NCI-H2107 treated with DMSO at 0.1 percent for 48 hours (cell line): Measurements from ENCODE around the gene BORCS8.
A peak's percentile ranks its signal among the peaks of the same experiment; 100 is the strongest.
"Not testable (repeated sequence)": the region's sequence is repeated elsewhere in the genome, so short reads cannot be mapped to it uniquely, and the experiment has no call there.

ENCODE experiments used
- DNase-seq: peaks from one replicate; lab custom pipeline; 2025; ENCODE audit not compliant: unreplicated experiment; lab: John Stamatoyannopoulos, UW

Gene BORCS8

DNA sequence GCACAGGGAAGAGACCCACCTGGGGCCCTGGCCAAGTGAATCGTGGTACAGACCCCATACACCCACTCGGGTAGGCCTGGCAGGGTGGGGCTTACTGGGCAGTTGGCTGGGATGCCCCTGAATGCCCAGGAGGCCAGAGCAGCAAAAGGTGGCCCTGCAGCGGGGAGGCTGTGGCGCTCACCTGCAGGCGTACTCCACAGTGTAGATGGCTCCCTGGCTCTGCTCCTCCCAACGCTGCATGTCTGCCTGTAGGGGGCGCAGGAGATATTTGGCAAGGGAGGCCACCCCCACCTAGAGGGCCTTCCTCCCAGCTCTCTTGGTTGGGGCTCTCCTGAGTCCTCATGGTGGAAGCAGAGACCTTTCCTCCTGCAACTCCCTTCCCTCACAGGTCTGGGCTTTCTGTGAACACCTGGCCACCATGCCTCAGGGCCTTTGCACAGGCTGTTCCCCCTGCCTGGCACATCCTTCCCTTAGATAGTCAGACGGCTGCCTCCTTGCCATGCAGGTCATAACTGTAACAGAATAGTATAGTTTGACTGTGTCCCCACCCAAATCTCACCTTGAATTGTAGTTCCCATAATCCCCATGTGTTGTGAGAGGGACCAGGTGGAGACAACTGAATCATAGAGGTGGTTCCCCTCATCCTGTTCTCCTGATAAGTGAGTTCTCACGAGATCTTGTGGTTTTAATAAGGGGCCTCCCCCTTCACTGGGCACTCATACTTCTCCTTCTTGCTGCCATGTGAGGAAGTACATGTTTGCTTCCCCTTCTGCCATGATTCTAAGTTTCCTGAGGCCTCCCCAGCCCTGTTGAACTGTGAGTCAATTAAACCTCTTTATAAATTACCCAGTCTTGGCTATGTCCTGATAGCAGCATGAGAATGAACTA is 5.9 kb downstream of the BORCS8 start:
- no peak for DNase-seq

DNA sequence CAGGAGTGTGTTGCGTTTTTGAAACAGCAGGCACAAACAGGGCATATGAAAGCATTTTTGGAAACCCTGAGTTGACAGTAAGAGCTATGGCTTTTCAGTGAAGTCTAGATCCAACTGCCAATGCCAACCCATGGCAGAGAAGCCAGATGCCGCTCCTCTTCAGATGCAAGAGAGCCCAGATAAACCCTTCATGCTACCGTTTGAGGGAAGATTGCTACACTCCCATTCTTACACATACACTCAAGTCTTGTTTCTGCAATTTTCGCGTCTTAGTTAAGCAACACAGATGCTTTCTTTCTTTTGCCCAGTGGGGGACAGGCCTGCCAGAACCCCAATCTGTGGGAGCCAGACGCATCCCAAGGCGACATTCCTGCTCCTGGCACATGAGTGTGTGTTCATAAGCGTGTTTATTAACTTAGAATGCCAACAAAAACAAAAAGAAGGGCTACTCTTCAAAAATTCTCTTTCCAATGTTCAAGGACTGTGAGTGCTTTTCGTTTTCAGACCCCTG is 10.4 kb downstream of the BORCS8 start:
- no peak for DNase-seq

DNA sequence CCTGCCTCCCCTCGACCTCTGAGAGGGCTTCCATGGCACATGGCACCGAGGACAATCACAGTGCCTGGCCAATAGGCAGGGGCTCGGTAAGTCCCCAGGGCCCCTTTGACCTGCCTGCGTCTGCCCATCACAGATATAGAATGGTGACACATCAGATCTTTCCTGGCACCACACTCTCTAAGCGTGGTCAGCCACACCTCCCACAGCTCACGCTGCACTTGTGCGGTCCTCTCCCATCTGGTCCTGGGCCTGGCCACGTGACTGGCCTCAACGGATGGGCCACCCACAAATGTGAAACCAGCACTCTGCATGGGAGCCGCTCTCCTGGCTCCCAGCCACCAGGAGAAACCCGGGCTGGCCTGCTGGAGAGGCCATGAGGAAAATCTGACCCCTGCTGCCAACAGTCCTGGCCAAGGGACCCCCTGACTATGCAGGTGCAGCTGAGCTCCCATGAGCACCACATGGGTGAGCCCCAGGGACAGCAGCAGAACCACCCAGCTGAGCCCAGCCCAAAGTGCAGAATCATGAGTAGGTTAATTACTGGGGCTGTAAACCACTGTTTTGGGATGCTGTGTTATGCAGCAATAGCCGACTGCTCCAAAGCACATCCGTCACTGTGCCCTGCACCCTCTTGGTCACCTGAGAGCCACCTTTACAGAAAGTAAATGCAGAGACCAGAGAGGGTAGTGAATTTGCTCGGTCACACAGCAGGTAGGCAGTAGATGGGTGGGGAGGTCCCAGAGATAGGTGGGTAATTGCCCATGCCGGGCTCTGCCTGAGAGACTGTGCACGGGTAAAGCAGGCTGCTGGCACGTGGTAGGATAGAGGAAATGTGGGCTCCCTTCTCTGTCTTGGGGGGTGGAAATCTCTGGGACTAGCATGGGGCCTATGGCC is 12.2 kb downstream of the BORCS8 start:
- DNase-seq, result no peak

DNA sequence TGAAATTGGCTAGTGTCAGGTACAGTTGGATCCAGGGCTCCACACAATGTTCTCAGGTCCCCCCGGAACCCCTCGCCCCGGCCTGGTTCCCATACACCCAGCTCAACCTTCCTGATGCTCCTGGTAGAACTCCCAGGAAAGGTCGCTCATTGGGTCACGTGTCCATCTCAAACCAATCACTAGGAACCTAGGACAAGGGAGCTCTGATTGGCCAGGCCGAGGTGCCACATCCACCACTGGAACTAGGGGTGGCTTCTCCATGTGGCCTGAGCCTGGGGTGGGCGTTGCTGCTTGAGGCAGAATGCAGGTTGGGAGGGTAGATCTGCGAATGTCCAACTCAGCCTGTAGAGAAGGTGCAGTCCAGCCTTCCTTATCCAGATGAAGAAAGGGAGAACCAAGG is 15.0 kb downstream of the BORCS8 start:
- no peak for DNase-seq

DNA sequence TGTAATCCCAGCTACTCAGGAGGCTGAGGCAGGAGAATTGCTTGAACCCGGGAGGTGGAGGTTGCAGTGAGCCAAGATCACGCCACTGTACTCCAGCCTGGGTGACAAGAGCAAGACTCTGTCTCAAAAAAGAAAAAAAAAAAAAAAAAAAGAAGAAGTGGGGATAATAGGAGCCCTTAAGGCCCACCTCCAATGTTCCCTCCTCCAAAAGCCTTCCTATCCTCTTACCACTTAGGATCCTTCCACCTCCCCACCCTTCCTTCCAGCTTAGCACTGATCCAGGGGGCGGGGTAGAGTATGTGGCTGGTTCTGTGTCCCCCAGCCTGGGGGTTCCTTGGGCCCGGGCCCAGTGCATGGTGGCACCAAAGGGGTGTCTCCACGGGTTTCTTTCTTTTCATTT is 18.7 kb downstream of the BORCS8 start:
- not testable (repeated sequence) for DNase-seq

DNA sequence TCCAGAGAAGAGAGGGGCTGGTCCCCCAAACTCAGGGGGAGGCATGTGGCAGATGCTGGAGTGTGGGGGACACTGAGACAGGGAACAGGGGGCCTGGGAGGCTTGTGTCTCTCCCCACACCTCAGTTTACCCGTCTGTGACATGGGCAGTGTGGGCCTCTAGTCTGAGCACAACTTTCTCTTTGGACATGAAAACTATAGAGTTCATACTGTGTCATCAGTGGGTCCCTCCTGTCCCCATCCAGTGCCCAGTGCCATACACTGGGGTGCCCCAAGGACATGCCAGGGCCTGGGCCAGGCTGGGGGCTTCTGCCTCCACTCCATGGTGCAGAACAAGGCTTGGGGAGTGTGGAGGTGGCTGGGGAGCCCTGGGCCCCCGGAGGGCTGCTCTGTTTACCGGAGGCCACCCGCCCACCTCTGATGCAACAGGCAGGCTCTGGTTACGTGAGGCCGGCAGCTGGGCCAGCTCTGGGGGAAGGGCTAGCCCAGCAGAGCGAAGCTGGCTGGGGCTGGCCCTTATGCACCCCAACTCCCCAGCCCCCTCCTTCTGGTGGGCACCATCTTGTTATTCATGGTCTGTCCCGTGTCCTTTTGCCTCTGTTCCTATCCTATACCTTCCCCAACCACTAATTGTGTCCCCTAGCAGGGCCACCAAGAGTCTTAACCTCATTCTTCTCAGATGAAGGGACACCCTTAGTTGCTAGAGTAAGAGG is 20.0 kb downstream of the BORCS8 start:
- DNase-seq, result peak; percentile 18

DNA sequence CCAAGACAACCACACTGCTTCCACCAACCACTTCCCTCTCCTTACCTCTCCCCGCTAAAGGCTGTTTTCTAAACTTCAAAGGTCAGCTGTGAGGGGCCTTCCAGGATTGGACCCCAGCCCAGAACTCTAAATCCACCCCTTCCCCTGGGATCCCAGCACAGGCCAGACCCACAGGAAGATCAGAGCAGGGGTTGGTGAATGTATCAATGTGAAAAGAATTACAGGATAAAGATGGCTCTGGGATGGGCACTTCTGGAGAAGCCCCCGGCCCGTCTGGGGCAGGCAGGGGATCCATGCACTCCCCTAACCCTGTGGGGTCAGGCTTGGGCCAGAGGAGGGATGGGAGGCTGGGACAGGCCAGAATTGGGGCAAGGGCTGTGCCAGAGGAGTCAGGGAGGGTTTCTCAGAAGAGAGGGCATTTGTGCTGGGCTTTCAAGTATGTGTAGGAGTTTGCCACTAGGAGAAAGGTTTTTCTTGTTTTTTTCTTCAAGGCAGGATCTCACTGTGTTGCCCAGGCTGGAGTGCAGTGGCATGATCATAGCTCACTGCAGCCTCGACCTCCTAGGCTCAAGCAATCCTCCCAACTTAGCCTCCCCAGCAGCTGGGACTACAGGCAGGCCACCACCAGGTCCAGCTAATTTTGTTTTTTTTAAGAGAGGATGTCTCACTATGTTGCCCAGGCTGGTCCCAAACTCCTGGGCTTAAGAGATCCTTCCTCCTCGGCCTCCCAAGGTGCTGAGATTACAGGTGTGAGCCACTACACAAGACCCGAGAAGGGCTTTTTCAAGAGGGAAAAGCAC is 20.9 kb downstream of the BORCS8 start:
- DNase-seq, result no peak

DNA sequence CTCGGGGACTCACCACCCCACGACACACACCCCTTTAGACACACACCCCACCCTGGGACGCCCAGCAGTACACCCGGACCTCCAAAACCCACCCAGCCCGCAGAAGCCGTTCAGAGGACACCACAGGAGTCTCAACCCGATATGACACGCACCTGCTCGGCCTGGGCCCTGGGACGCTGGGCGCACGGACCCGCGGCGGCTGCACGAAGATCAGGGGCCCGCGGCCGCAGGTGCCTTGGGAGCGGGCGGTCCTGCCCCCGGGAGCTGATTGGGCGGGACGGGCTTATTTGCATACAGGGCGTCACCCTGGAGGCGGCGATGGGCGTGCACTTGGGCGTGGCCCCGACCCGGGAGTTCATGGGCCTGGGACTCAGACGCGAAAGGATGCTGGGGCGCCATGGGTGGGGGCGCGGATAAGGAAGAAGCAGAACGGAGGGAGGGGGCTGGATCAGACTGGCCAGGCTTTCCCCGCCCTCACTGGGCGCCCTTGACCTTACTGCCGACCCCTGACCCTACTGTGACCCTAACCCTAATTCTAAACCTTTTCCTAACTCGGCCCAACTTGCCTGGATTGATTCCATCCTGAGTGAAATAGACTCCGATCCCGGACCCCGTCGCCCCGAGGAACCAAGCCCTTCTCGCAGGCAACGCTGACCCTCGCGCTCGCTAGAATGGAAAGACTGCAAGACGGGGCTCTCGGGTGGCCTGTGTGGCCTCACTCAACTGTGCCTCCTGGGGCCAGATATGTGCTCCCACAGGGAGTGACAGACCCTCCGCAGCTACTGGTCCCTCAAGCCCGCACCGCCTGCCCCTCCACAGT is 21.7 kb downstream of the BORCS8 start, which contains the start of gene MEF2B:
MEF2B (minus strand) TSS at position 211 of the 820 bp plus-strand sequence. CDS start 19,528 bp downstream, outside the sequence.
- DNase-seq, result peak; percentile 39

DNA sequence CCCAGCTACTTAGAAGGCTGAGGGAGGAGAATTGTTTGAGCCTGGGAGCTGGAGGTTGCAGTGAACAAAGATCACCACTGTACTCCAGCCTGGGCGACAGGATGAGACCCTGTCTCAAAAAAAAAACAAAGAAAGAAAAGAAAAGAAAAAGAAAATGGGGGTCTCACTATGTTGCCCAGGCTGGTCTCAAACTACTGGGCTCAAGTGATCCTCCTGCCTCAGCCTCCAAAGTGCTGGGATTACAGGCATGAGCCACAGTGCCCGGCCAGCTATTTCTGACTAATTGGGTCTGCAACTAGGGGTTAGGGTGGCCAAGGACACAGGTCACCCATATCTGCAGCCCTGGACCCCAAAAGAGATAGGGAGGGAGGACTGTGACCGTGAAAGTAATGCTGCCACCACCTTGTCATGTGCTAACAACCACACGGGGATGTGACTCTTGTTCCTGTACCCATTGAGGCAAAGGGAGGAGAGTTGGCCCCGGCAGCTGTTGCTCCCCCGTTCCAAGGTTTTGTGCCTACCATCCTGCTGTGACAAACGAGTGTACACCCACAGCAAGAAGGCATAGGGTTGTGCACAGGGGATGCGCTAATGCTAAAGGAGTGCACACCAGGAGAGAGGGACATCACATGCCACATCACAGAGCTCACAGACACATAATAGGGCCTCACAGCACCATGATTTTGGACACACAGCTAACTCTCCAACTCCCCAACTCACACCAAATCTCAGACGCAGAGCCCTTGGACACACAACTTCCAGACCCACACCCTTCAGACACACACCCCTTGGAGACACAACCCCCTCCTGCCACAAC is 22.5 kb downstream of the BORCS8 start:
- no peak for DNase-seq

DNA sequence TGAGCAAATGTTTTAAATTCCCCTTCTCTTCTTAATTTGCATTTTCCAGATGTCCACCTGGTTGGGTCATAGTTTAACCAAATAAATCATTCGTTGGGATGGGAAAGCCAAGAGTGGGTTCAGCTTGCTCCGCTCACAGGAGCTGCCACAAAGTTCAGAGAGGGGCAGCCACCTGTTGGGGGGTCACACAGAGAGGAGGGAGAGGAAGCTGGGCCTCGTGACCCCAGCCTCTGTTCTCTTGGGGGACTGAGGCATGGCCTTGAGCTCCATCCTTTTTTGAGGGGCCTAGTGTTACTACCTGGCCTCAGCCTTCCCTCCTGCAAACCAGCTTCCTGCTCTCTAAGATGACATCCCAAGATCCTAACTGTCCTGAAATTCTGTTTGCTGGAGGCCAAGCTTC is 24.3 kb downstream of the BORCS8 start:
- no peak for DNase-seq

DNA sequence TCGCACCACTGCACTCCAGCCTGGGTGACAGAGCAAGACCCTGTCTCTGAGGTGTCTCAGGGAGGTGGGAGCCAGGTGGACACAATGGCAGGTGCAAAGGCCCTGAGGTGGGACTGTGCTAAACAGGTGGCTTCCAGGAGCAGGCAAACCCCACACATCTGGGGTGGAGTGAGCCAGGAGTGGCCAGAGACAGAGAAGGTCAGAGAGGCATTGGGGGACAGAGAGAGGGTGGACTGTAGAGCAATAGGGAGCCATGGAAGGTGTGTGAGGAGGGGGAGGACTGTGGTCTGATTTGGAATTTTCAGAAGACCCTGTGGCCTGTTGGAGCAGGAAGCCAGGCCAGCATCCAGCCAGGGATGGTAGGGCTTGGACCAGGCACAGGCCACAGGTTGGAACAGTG is 26.6 kb downstream of the BORCS8 start:
- no peak for DNase-seq

DNA sequence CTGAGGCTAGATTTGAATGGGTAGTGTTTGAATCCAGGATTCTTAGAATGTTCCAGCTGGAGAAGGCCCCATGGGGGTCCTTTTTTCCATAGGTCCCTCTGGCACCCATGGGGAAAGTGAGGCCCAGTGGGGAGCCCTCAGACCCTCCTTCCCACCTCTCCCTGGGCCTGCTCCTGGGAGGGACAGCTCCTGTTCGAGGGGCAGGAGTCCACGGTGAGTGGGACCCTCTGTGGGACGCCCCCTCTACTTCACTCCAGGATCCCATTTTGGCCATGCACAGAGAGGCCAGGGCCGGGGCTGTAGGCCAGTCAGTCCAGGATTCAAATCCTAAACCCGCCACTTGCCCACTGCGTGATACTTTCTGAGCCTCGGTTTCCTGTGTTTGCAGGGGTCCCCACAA is 29.5 kb downstream of the BORCS8 start:
- no peak for DNase-seq

DNA sequence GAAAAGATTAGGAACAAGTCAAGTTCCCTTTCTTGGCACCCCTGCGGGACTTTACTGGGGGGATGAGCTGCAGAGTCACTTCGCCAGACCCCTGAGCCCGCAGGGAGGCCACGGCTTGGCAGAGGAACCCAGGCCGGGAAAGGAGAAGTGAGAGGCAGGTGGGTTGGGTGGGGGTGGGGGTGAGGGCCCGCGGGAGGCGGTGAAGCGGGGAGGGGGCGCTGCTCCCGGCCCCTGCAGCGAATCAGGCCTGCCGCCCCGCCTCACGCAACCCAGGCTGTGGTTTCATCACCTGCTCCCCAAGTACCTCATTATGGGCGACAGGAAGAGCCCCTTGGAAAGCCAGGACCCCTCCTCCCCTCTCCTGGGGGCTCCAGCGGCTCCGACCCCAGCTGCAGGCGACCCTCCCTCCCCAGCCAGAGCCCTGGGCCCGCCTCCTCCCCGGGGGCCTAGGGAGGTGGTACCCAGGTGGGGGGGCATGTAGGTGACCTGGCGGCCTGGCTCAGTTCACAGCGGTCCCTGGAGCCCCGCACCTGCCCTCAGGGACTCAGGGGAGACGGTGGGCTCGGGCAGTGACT is 31.4 kb downstream of the BORCS8 start:
- DNase-seq, result peak; percentile 26

DNA sequence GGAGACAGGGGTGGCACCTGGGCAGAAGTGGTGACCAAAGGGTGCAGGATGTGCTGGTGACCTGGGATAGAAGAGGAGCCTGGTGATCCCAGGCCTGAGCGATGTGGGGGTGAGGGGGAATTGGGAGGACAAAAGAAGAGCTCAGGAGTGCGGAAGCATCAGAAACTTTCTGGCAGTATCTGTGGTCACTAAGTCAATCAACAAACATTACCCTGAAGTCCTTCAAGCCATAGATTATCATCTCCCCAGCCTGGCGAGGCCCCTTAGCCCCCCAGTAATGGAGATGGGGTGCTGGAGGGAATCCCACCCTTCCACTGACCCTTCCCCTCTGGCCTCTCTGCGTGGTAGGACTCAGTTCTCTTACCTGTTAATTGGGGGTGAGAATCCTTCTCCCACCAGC is 32.4 kb downstream of the BORCS8 start:
- DNase-seq, result no peak

DNA sequence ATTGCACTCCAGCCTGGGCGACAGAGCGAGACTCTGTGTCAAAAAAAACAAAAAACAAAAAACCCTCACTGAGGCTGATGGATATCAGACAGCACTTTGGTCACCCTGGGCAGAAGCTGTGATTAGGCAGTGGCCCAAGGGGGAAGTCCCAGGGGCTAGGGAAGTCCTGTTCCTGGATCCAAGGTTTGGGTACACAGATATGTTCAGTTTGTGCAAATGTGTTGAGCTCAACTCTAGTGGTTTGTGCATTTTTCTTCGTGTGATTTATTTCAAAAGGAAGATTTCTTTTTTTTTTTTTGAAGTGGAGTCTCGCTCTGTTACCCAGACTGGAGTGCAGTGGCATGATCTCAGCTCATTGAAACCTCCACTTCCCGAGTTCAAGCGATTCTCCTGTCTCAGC is 34.1 kb downstream of the BORCS8 start:
- no peak for DNase-seq

DNA sequence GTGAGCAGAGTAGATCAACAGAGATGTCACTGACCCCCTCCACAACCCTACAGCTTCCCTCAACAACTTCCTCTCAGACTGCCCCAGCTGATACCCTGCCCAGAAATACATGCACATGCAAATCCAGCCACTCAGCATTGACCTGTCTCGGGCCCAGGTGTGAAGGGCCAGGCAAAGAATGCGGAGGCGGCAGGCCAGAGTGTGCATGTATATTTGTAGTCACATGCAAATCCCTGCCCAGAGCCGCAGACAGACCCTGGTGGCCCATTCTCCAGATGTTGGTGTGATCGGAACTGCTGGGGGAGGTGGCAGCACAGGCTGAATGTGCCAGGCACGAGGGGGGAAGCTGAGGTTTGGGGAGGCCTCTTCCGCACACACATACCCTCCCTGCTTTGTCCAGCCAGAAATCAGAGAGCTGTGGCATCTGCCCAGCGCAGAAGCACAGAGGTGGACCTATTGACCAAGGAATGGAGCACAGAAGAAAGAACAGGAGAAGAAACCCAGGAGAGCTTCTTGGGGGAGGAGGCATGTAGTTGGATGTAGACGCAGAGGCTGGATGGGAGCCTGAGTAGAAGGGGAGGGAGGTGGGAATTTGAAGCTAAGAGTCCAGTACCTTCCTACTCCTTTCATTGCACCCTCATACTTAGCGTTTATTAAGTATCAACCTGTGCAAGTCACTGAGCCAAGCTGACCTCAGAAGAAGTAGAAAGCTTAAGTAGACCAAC is 36.3 kb downstream of the BORCS8 start:
- no peak for DNase-seq

DNA sequence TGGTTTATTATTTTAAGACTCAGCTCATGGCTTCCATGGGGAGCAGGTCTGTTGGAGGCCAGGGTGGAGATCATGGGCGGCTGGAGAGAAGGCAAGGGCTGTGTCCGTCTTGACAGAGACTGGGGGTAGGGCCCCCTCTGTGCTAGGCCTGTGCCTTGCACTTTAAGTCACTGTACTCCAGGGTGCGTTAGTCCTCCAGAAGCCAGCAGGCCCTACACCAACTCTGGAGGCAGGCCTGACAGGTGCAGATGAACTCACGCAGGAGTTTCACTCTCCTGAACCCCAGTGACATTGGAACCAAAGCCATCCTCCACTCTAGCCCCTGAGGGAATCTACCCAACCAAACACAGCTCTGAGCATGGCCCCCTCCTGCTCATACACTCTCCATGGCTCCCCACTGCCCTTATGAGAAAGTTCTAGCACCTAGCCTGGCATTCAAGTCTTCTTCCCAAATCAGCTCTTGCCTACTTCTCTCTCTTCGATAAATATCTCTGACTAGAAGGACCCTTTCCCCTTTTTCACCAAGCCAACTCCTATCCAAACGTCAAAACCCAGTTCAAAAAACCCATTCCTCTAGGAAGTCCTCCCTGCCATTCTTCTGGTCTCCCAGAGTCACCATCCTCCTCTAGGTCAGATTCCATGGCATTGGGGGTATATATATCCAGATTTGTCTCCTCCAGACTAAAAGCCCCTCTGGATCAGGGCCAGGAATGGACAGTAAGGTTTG is 37.0 kb downstream of the BORCS8 start:
- DNase-seq, result no peak
